Measurements from ENCODE around the gene UPK1A. TPM values are rescaled to one million over a fixed set of nuclear protein-coding genes. Genes with fewer than 3 reads are reported as not detected.

UPK1A gene
- total and polyA plus RNA-seq, 10 of the 15 experiments (the other 5 are each of a cell fraction or from before 2014, with no cell fraction given), result 0.15 to 1.9 (median 0.26) TPM; not detected in 7

GRCh38 chr19:35702223-35703012 is 36.1 kb downstream of the UPK1A start (continued):
- no peak; the same call in 1 of the 2 replicates for TF ChIP-seq HCFC1 (IDR thresholded peaks at IDR 0.05; ENCODE audit: low read length)
- no peak for TF ChIP-seq ZZZ3 (IDR thresholded peaks at IDR 0.05; ENCODE audit: control insufficient read depth, insufficient read length, low read depth)
- peak; percentile 79; the same call in 1 of the 2 replicates for TF ChIP-seq BACH1 (IDR thresholded peaks at IDR 0.05; ENCODE audit: borderline replicate concordance)
- TF ChIP-seq CEBPB (IDR thresholded peaks at IDR 0.05; ENCODE audit: borderline replicate concordance in 1 of 2, low read depth in 2 of 2, low read length in 2 of 2), result no peak
- TF ChIP-seq RFX5 (IDR thresholded peaks at IDR 0.05; ENCODE audit: low read depth, low read length), result peak; percentile 54
- peak; percentile 99 for TF ChIP-seq IRF3 (IDR thresholded peaks at IDR 0.05)
- no peak; the same call in 1 of the 2 replicates for TF ChIP-seq ZBTB33 (IDR thresholded peaks at IDR 0.05)
- TF ChIP-seq ZNF384 (IDR thresholded peaks at IDR 0.05; ENCODE audit: borderline replicate concordance, low read depth, low read length), result no peak
- no peak; the same call in 1 of the 2 replicates for TF ChIP-seq TARDBP (IDR thresholded peaks at IDR 0.05; ENCODE audit: borderline replicate concordance)
- peak; percentile 40; the same call in 1 of the 2 replicates for TF ChIP-seq LARP7 (IDR thresholded peaks at IDR 0.05)
- 0 out of 2 replicates have a peak, but pooled peaks have one; percentile 33 for TF ChIP-seq ZNF207 (IDR thresholded peaks at IDR 0.05; ENCODE audit: borderline replicate concordance)
- peak; percentile 75; the same call in 1 of the 2 replicates for TF ChIP-seq RB1 (IDR thresholded peaks at IDR 0.05; ENCODE audit: borderline replicate concordance)
- TF ChIP-seq POU2F2 (IDR thresholded peaks at IDR 0.05; ENCODE audit: borderline replicate concordance, low read depth, low read length), result peak; percentile 51; the same call in 2 of the 3 replicates
- TF ChIP-seq CREM (IDR thresholded peaks at IDR 0.05; ENCODE audit: low read depth), result peak; percentile 50; the same call in 1 of the 2 replicates
- TF ChIP-seq HDAC6 (IDR thresholded peaks at IDR 0.05; ENCODE audit: unreplicated experiment), result no peak
- TF ChIP-seq POLR2A (IDR thresholded peaks at IDR 0.05; ENCODE audit: low read depth, low read length), result peak; percentile 93
- no peak for TF ChIP-seq TCF7 (IDR thresholded peaks at IDR 0.05; ENCODE audit: borderline replicate concordance)
- peak; percentile 97 for TF ChIP-seq CHD2 (IDR thresholded peaks at IDR 0.05; ENCODE audit: borderline replicate concordance, low read depth, low read length)
- TF ChIP-seq MTA2 (IDR thresholded peaks at IDR 0.05; ENCODE audit: low read depth), result peak; percentile 29; the same call in 1 of the 2 replicates
- TF ChIP-seq MAX (IDR thresholded peaks at IDR 0.05; ENCODE audit: low read depth, low read length), result 0 out of 2 replicates have a peak, but pooled peaks have one; percentile 4
- TF ChIP-seq KLF5 (IDR thresholded peaks at IDR 0.05; ENCODE audit: partially characterized antibody), result peak; percentile 77
- TF ChIP-seq GATAD2B (conservative IDR thresholded peaks at IDR 0.05; ENCODE audit: low read depth), result peak; percentile 48; the same call in 1 of the 2 replicates
- TF ChIP-seq PBX3 (IDR thresholded peaks at IDR 0.05; ENCODE audit: insufficient replicate concordance, low read depth, low read length), result peak; percentile 100
- TF ChIP-seq STAT1 (conservative IDR thresholded peaks at IDR 0.05), result 0 out of 2 replicates have a peak, but pooled peaks have one; percentile 73
- peak; percentile 99 for TF ChIP-seq NFYB (IDR thresholded peaks at IDR 0.05; ENCODE audit: insufficient read depth, low read depth, low read length)
- TF ChIP-seq MYC (IDR thresholded peaks at IDR 0.05; ENCODE audit: insufficient read depth, insufficient read length, insufficient replicate concordance, low read length, severe bottlenecking), result peak; percentile 13
- TF ChIP-seq ASH2L (IDR thresholded peaks at IDR 0.05; ENCODE audit: borderline replicate concordance, low read depth), result no peak
